Right lobe of liver (tissue), 4 donors: ENCODE data around the gene GRIA2.

Experiments
- POLR2A ChIP-seq: fragments of 450-650 bp; IDR thresholded peaks from one replicate; pipeline ENCODE4 v1.6.1; 2017; ENCODE audit warnings: antibody characterized with exemption, mild to moderate bottlenecking
- TF ChIP-seq, protein P1 (sequence below), 4 donors: fragments of 200-600 bp in 3 of 4; fragments of 450-650 bp in 1 of 4; IDR thresholded peaks; one replicate each; pipeline versions ENCODE4 v1.5.1 to v1.8.0; 2016 to 2022; ENCODE audit warnings: antibody characterized with exemption in 4 of 4, mild to moderate bottlenecking in 2 of 4
- donor health status: DM: no; HTN: no; CAD: no.
- donor health status: DM: no; HTN: no; CAD: no.
- donor health status: DM: no; HTN: yes; CAD: no.

GRCh38 chr4:157314906-157315305 is 94.4 kb downstream of the GRIA2 start:
- no peak for TF ChIP-seq POLR2A
- TF ChIP-seq, protein P1, sequence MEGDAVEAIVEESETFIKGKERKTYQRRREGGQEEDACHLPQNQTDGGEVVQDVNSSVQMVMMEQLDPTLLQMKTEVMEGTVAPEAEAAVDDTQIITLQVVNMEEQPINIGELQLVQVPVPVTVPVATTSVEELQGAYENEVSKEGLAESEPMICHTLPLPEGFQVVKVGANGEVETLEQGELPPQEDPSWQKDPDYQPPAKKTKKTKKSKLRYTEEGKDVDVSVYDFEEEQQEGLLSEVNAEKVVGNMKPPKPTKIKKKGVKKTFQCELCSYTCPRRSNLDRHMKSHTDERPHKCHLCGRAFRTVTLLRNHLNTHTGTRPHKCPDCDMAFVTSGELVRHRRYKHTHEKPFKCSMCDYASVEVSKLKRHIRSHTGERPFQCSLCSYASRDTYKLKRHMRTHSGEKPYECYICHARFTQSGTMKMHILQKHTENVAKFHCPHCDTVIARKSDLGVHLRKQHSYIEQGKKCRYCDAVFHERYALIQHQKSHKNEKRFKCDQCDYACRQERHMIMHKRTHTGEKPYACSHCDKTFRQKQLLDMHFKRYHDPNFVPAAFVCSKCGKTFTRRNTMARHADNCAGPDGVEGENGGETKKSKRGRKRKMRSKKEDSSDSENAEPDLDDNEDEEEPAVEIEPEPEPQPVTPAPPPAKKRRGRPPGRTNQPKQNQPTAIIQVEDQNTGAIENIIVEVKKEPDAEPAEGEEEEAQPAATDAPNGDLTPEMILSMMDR (IDR thresholded peaks at IDR 0.05): no peak
